Keratinocyte (primary cell): ENCODE data around the gene SLC25A23. TPM values are rescaled to one million over a fixed set of nuclear protein-coding genes. Genes with fewer than 3 reads are reported as not detected.

Experiments
- DNase-seq: peaks from one replicate; pipeline ENCODE4 v3.0.0-alpha.2; 2011; ENCODE audit warnings: low read depth, missing footprints, low spot score
- FAIRE-seq: peaks from 2 replicates; lab custom pipeline; 2011; peaks lifted over from hg19 to GRCh38; lab: Jason Lieb, UNC
- H2AFZ ChIP-seq: 2 replicates; pipeline ENCODE4 v1.6.0; 2012; ENCODE audit warnings: low read length, control low read depth, inconsistent platforms; ENCODE audit not compliant: control insufficient read depth
- H3K27ac ChIP-seq: 2 replicates; pipeline ENCODE4 v1.5.1; 2011; ENCODE audit warnings: low read length; ENCODE audit not compliant: control insufficient read depth, insufficient read depth
- H3K27me3 ChIP-seq: 3 replicates; pipeline ENCODE4 v1.6.0; 2011; ENCODE audit warnings: low read length; ENCODE audit not compliant: control insufficient read depth, insufficient read depth; ENCODE audit errors: extremely low read depth
- H3K36me3 ChIP-seq, 2 experiments: 2 replicates in 1 of 2; 3 replicates in 1 of 2; pipeline ENCODE4 v1.5.1; 2011; ENCODE audit warnings: low read length in 2 of 2, mild to moderate bottlenecking in 1 of 2; ENCODE audit not compliant: control insufficient read depth in 2 of 2, insufficient read depth in 2 of 2; ENCODE audit errors: extremely low read depth in 1 of 2
- H3K4me1 ChIP-seq: 3 replicates; pipeline ENCODE4 v1.5.1; 2011; ENCODE audit warnings: low read length; ENCODE audit not compliant: control insufficient read depth, insufficient read depth; ENCODE audit errors: extremely low read depth
- H3K4me2 ChIP-seq: 3 replicates; pipeline ENCODE4 v1.6.0; 2011; ENCODE audit warnings: low read depth, low read length; ENCODE audit not compliant: control insufficient read depth, insufficient read depth; ENCODE audit errors: extremely low read depth
- H3K4me3 ChIP-seq, 3 experiments: fragments of 200-600 bp in 1 of 3; sonication (generic) in 1 of 3; 2 replicates in 2 of 3; 3 replicates in 1 of 3; pipeline ENCODE4 v1.5.1; 2011 to 2016; ENCODE audit warnings: low read length in 3 of 3, mild to moderate bottlenecking in 3 of 3, control low read depth in 2 of 3, inconsistent platforms in 1 of 3, low read depth in 1 of 3, mixed read lengths in 1 of 3, mixed run types in 1 of 3, moderate library complexity in 1 of 3; ENCODE audit not compliant: control insufficient read depth in 2 of 3, insufficient read depth in 2 of 3; ENCODE audit errors: extremely low read depth in 1 of 3
- H3K79me2 ChIP-seq: 2 replicates; pipeline ENCODE4 v1.6.0; 2012; ENCODE audit warnings: low read length; ENCODE audit not compliant: control insufficient read depth, insufficient read depth
- H3K9ac ChIP-seq: 3 replicates; pipeline ENCODE4 v1.6.0; 2011; ENCODE audit warnings: low read length; ENCODE audit not compliant: control insufficient read depth, insufficient read depth; ENCODE audit errors: extremely low read depth
- H3K9me1 ChIP-seq: 3 replicates; pipeline ENCODE4 v1.6.0; 2011; ENCODE audit warnings: low read length; ENCODE audit not compliant: control insufficient read depth, insufficient read depth; ENCODE audit errors: extremely low read depth
- H3K9me3 ChIP-seq: 2 replicates; pipeline ENCODE4 v1.5.1; 2012; ENCODE audit warnings: low read depth, low read length; ENCODE audit not compliant: control insufficient read depth
- H4K20me1 ChIP-seq: 3 replicates; pipeline ENCODE4 v1.6.0; 2011; ENCODE audit warnings: low read length; ENCODE audit not compliant: control insufficient read depth, insufficient read depth; ENCODE audit errors: extremely low read depth
- EZH2 ChIP-seq: IDR thresholded peaks from one replicate; pipeline ENCODE4 v1.6.1; 2012; ENCODE audit warnings: inconsistent platforms, mild to moderate bottlenecking, low read length, moderate library complexity
- dilution Hi-C: fragments of 300-500 bp; cut with MboI; formaldehyde crosslinking; loops from one replicate; pipeline ENCODE4 v1.7.0; 2020; ENCODE audit warnings: low sequenced_read_pairs; ENCODE audit not compliant: extremely low pct_ligation_motif_present
- polyA plus RNA-seq, 5 experiments: library from polyadenylated mRNA; depleted of rRNA in 3 of 5; stranded (reverse) in 3 of 5; stranded (forward) in 1 of 5; unstranded in 1 of 5; fragments of >200 nt; gene quantifications; 1 replicate in 1 of 5; 2 replicates in 3 of 5; 3 replicates in 1 of 5; pipeline versions ENCODE4 v1.2.1 to v1.2.3, GENCODE V29; 2011 to 2012; ENCODE audit warnings: missing spikeins in 2 of 5, low read depth in 1 of 5, low replicate concordance in 1 of 5
- TF ChIP-seq, protein P1 (sequence below), 3 experiments: IDR thresholded peaks in 1 of 3; conservative IDR thresholded peaks in 1 of 3; optimal IDR thresholded peaks in 1 of 3; 2 replicates in 2 of 3; 3 replicates in 1 of 3; pipeline versions ENCODE3 to v1.5.1; 2011; ENCODE audit warnings: low read length in 3 of 3, mild to moderate bottlenecking in 3 of 3, moderate library complexity in 2 of 3, control low read depth in 1 of 3, inconsistent platforms in 1 of 3; ENCODE audit not compliant: insufficient read depth in 2 of 3; ENCODE audit errors: extremely low read depth in 1 of 3

The SLC25A23 gene
- polyA plus RNA-seq, 1 donor (not counting 4 experiments of a cell fraction or from before 2014, with no cell fraction given), result 6.4 TPM

DNA sequence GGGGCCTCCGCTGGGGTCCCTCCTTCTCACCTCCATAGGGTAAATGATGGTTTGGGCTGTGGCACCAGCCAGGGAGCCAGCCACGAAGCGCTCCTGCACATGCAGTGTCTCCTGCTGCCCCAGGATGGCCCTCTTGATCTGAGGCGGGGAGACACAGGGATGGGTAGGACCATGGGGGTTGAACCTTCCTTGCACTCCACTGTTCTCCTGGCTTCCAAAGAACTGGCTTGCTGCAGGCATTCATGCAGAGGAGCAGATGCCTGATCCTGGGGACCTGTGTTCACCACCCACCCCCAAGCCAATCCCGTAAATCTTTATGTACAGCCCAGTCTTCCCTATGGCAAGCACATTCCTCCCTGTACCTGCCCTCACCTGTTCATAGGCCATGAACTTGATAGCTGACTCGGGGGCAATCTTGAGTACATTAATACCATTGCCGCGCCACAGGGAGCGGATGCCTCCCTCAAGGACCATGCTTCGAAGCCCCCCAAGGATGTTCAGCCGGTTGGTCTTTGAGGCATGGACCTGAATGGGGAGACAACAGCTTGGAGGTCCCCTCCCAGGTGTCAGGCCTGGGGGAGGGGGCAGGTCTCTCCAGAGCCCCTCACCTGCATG is 5.5 kb downstream of the SLC25A23 start:
- peaks cover 6% of the 10 kb centered on the region for H3K4me1 ChIP-seq
- no peak overlapping the region for H3K4me2 ChIP-seq
- dilution Hi-C loops, result no loop called here
- DNase-seq, result no peak
- no peak overlapping the region for H3K27ac ChIP-seq
- no peak overlapping the region for H2AFZ ChIP-seq
- no peaks in the 10 kb centered on the region for H3K79me2 ChIP-seq
- no peak for TF ChIP-seq EZH2
- TF ChIP-seq, protein P1, sequence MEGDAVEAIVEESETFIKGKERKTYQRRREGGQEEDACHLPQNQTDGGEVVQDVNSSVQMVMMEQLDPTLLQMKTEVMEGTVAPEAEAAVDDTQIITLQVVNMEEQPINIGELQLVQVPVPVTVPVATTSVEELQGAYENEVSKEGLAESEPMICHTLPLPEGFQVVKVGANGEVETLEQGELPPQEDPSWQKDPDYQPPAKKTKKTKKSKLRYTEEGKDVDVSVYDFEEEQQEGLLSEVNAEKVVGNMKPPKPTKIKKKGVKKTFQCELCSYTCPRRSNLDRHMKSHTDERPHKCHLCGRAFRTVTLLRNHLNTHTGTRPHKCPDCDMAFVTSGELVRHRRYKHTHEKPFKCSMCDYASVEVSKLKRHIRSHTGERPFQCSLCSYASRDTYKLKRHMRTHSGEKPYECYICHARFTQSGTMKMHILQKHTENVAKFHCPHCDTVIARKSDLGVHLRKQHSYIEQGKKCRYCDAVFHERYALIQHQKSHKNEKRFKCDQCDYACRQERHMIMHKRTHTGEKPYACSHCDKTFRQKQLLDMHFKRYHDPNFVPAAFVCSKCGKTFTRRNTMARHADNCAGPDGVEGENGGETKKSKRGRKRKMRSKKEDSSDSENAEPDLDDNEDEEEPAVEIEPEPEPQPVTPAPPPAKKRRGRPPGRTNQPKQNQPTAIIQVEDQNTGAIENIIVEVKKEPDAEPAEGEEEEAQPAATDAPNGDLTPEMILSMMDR (optimal IDR thresholded peaks at IDR 0.05 in 1 of 3, IDR thresholded peaks at IDR 0.05 in 1 of 3, conservative IDR thresholded peaks at IDR 0.05 in 1 of 3; ENCODE audit: extremely low read depth in 1 of 3, insufficient read depth in 2 of 3, low read length in 3 of 3), result no peak
- H3K27me3 ChIP-seq, result no peaks in the 10 kb centered on the region
- H3K9me3 ChIP-seq, result peaks cover 6% of the 10 kb centered on the region
- FAIRE-seq, result no peak
- H3K4me3 ChIP-seq, result no peak overlapping the region
- H4K20me1 ChIP-seq, result no peaks in the 10 kb centered on the region
- H3K9me1 ChIP-seq, result no peaks in the 10 kb centered on the region
- H3K9ac ChIP-seq, result no peak overlapping the region
- peaks cover 6 to 13% of the 10 kb centered on the region in 2 experiments for H3K36me3 ChIP-seq

DNA sequence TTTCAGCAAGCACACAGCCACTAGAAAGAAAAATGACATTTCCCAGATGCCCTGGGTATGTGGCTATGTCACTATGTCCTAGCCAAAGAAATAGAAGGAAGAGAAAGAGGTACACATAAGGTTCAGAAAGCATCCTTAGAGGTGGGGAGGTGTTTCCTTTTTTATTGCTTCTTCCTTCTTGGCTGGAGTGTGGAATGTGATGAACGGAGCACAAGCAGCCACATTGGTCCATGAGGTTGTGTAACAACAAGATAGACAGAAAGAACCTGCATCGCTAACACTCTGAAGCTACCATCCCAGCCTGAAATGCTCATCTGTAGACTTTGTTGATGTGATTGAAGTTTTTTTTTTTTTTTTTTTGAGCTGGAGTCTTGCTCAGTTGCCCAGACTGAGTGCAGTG is 6.7 kb downstream of the SLC25A23 start:
- no peak for FAIRE-seq

More for the DNA sequence above, 6.7 kb downstream of the SLC25A23 start:
- H3K4me3 ChIP-seq, result no peak overlapping the region
- no peaks in the 10 kb centered on the region for H3K79me2 ChIP-seq
- H2AFZ ChIP-seq, result no peak overlapping the region
- DNase-seq, result no peak
- H3K36me3 ChIP-seq, result peaks cover 6 to 13% of the 10 kb centered on the region in 2 experiments
- dilution Hi-C loops, result no loop called here
- H3K9me1 ChIP-seq, result no peaks in the 10 kb centered on the region
- no peaks in the 10 kb centered on the region for H3K4me1 ChIP-seq
- H3K4me2 ChIP-seq, result no peak overlapping the region
- H3K27me3 ChIP-seq, result no peaks in the 10 kb centered on the region
- TF ChIP-seq EZH2, result no peak
- TF ChIP-seq, protein P1 (optimal IDR thresholded peaks at IDR 0.05 in 1 of 3, IDR thresholded peaks at IDR 0.05 in 1 of 3, conservative IDR thresholded peaks at IDR 0.05 in 1 of 3; ENCODE audit: extremely low read depth in 1 of 3, insufficient read depth in 2 of 3, low read length in 3 of 3), result no peak
- H3K9me3 ChIP-seq, result peaks cover 6% of the 10 kb centered on the region
- H3K9ac ChIP-seq, result no peak overlapping the region
- no peak overlapping the region for H3K27ac ChIP-seq
- no peaks in the 10 kb centered on the region for H4K20me1 ChIP-seq
